ENCODE data around the gene CATSPER3.

The CATSPER3 gene

DNA sequence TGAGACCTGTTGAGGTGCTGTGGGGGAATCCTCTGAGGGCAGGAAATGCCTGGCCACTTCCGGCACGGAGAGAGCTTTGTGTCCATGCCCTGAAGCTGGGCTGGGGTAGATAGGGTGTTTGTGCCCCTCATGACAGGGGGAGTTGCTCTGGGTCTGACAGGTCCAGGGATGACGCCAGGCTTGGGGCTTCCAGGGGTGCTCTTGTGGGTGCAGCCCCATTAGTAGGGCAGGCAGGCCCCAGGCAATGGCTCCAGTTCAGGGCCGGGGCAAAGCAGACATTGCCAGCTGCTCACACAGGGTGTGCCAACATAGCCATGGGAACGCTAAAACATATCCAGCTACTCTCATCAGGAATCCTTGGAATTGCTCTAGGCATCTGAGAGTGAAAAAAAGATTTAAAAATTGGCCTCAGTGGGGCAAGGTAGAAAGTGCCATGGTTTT, 45.3 kb downstream of the CATSPER3 start:
- no peaks in the 10 kb centered on the region for H3K4me1 Mint-ChIP-seq (ENCODE audit: low read depth)
- H3K9me3 Mint-ChIP-seq = no peaks in the 10 kb centered on the region
- no peaks in the 10 kb centered on the region for H3K36me3 Mint-ChIP-seq (ENCODE audit: low read depth)
- H3K27me3 Mint-ChIP-seq = no peaks in the 10 kb centered on the region
- H3K27ac Mint-ChIP-seq = no peak overlapping the region
- no peak overlapping the region for H3K4me3 Mint-ChIP-seq

DNA sequence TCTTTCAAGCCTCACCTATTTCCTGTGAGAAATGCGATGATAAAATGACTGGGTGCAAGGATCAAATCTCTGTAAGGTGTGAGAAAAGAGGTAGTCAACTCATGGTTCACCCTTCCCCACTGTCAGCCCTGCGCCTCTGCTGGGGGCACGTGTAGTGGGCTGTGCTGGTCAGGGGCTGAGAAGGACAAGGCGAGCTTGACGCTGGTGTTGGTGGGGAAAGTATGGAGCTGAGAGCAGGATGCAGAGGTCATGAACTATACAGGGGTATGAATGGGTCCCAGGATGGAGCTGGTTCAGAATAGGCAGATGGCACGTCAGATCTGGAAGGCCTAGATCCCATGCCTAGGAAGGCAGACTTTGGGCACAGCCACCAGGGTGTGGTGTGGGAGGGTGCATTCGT, 45.7 kb downstream of the CATSPER3 start:
- no peaks in the 10 kb centered on the region for H3K4me1 Mint-ChIP-seq (ENCODE audit: low read depth)
- H3K4me3 Mint-ChIP-seq = no peak overlapping the region
- no peaks in the 10 kb centered on the region for H3K9me3 Mint-ChIP-seq
- no peaks in the 10 kb centered on the region for H3K27me3 Mint-ChIP-seq
- H3K36me3 Mint-ChIP-seq (ENCODE audit: low read depth) = no peaks in the 10 kb centered on the region
- H3K27ac Mint-ChIP-seq = no peak overlapping the region

DNA sequence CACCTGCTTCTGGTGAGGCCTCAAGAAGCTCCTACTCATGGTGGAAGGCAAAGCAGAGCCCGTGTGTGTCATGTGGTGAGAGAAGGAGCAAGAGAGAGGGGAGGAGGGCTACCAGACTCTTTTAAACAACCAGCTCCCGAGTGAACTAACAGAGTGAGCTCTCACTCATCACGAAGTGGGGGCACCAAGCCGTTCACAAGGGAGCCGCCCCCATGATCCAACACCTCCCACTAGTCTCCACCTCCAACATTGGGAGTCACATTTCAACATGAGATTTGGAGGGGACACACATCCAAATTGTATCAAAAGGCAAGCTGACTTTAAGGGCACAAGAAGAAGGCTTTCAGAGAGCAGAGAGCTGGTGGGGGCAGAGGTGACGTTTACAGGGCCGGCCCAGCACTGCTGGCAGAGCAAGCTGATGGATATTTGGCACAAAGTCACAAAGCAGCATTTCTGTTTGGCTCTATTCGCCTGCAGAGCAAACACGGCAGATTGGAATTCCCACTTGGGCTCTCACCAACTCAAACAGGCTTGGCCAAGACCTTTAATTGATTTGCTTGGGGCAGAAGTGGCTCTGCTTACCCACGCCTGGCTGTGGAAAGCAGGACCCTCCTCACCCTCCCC, 46.4 kb downstream of the CATSPER3 start:
- Mint-ChIP-seq H3K27me3 (no peaks in the 10 kb centered on the region), H3K4me3 (no peak overlapping the region), H3K36me3 (ENCODE audit: low read depth) (no peaks in the 10 kb centered on the region), H3K9me3 (no peaks in the 10 kb centered on the region), H3K27ac (no peak overlapping the region), H3K4me1 (ENCODE audit: low read depth) (no peaks in the 10 kb centered on the region)

DNA sequence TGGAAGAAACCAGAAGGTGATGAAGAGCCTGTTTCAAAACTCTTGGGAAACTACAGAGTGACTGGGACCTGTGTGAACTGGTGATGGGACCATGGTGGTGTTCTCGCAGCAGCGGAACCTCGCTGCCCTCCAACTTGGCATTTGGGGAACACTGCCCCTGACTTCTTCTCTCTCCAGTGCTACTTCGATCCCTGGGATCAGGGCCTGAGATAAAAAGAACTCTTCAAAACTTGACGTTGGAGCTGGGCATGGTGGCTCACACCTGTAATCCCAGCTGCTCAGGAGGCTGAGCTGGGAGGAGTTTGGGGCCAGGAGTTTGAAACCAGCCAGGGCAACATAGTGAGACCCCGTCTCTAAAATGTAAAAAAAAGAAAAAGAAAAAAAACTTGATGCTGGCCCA, 48.2 kb downstream of the CATSPER3 start:
- no peaks in the 10 kb centered on the region for H3K4me1 Mint-ChIP-seq (ENCODE audit: low read depth)
- no peaks in the 10 kb centered on the region for H3K9me3 Mint-ChIP-seq
- no peak overlapping the region for H3K27ac Mint-ChIP-seq
- no peaks in the 10 kb centered on the region for H3K27me3 Mint-ChIP-seq
- H3K4me3 Mint-ChIP-seq = no peak overlapping the region
- no peaks in the 10 kb centered on the region for H3K36me3 Mint-ChIP-seq (ENCODE audit: low read depth)

DNA sequence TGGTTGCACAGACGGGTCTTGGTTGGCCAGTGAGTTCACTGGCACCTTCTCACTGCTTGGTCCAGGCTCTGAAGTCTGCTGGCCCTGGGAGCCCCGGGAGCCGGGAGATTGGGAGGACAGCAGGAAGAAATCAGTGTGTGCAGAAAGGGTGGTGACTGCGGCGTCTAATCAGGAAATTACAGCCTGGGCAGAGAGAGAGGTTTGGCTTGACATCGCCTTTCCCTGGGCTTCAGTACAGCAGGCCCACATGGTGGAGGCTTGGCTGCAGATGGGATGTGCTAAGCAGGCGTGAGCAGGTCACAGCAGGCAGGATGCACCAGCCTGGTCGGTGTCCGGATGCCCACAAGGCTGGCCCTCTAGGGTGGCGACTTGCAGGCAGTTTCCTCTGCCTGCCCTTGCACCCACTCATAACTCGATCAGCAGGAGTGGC, 49.2 kb downstream of the CATSPER3 start:
- Mint-ChIP-seq H3K4me1 (ENCODE audit: low read depth) (no peaks in the 10 kb centered on the region), H3K9me3 (no peaks in the 10 kb centered on the region), H3K27me3 (no peaks in the 10 kb centered on the region), H3K27ac (no peak overlapping the region), H3K36me3 (ENCODE audit: low read depth) (no peaks in the 10 kb centered on the region), H3K4me3 (no peak overlapping the region)

DNA sequence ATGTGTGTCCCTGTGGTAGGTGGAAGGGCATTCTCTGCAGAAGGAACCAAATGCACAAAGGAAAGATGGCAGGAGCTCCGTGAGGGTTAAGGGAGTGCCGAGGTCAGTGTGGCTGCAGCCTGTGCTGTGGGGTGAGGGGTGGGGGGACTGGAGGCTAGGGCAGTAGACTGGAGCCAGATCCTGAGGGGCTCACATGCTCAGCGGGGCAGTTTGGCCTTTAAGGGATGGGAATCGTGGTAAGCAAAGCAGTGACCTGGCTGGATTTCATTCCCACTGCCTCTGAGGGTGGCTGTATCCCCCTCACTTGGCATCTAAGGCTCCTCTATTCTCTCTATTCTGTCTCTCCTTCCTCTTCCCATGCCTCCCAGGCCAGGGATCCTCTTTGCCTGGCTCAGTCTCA, 50.8 kb downstream of the CATSPER3 start:
- Mint-ChIP-seq H3K36me3 (ENCODE audit: low read depth) (no peaks in the 10 kb centered on the region), H3K4me3 (no peak overlapping the region), H3K27ac (no peak overlapping the region)

DNA sequence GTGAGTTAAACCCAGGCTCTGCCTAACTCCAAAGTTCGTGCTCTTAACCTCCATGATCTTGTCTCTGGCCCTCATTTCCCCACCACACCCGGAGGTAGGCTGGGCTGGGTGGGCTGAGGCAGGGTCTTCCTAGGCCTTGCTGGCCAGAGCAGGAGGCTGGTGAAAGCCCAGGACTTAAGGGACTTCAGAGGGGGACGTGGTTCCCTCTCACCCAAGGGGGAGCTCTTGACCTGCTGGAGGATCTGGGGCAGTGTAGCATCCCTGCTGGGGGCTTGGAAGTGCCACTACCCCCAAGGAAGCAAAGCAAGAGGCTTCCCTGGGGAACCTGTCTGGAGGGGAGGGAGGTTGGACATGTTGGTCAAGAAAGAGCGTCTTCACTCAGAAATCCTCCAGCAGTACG, 51.6 kb downstream of the CATSPER3 start:
- Mint-ChIP-seq H3K36me3 (ENCODE audit: low read depth) (no peaks in the 10 kb centered on the region), H3K27me3 (no peaks in the 10 kb centered on the region), H3K4me3 (no peak overlapping the region), H3K9me3 (no peaks in the 10 kb centered on the region), H3K4me1 (ENCODE audit: low read depth) (no peaks in the 10 kb centered on the region), H3K27ac (no peak overlapping the region)

More for the DNA sequence above, 50.8 kb downstream of the CATSPER3 start:
- Mint-ChIP-seq H3K27me3 (no peaks in the 10 kb centered on the region), H3K9me3 (no peaks in the 10 kb centered on the region), H3K4me1 (ENCODE audit: low read depth) (no peaks in the 10 kb centered on the region)

DNA sequence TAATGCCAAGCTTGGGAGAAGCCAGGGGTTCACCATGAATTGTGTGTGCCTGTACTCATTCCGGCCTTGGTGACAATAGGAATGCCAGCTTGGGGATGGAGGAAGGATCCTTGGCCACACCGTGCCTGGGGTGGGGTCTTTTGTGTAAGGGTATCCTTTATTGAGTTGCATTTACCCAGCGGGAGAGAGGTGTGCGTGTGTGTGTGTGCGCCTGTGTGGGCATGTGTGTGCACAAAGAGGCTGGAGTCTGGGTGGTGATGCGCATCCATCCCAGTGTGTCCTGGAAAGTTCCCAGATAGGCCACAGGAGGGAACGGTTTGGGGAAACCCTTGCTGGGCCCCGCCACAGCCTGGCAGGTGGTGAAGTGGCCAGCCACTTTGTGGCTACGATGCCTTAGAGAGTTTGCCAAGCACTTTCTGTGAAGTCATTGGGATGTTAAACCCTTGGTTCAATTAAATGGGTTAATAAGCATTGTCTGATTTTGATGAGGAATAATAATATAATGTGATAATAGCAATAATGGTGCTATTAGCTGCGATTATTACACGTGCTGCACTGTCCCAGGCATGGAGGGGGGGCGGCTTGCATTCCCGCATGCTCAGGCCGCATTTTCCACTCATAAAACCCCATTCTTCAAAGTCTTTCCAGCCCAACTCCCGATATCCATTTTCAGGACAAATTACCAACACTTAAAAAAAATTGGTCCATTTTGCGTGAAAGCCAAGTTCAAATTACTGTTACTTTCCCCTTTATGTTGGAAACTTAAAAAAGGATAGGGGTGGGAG, 52.6 kb downstream of the CATSPER3 start:
- Mint-ChIP-seq H3K4me1 (ENCODE audit: low read depth) (no peaks in the 10 kb centered on the region), H3K27ac (no peak overlapping the region), H3K27me3 (peaks cover 2% of the 10 kb centered on the region), H3K36me3 (ENCODE audit: low read depth) (no peaks in the 10 kb centered on the region), H3K4me3 (no peak overlapping the region), H3K9me3 (no peaks in the 10 kb centered on the region)

DNA sequence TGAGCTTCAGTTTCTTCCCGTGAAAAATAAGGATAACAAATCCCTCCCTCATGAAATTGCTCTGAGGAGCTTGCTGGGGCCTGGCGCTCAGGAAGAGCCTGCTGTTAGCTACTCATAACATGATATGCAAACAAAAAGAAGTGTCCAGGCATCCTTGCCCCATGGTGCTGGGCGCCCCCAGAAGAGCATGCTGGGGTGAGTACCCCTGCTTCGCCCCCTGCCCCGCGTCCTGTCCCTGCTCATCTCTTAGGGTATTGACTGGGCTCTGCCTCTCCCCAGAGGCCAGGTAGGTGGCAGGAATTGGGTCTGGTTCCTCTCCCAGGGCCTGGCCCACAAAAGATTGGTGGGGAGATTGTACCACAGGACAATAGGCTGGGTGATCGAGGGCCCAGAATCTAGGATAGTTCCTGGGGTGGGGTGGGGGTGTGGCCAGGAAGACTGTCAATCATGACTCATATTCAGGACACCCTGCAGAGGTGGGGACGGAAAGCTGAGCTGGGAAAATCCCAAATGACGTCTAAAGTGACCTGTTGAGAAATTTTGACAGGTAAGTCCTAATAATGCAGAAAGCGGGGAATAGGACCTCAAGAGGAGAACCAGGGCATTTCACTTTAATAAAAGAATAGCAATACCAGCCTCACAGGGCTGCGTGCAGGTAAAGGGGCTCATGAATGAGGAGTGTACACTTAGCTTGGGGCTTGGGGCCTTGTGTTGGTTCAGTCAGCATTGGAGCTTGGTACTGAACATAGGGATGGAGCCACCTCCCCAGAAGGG, 57.4 kb downstream of the CATSPER3 start:
- H3K4me3 Mint-ChIP-seq = no peak overlapping the region
- peaks cover 6% of the 10 kb centered on the region for H3K36me3 Mint-ChIP-seq (ENCODE audit: low read depth)

DNA sequence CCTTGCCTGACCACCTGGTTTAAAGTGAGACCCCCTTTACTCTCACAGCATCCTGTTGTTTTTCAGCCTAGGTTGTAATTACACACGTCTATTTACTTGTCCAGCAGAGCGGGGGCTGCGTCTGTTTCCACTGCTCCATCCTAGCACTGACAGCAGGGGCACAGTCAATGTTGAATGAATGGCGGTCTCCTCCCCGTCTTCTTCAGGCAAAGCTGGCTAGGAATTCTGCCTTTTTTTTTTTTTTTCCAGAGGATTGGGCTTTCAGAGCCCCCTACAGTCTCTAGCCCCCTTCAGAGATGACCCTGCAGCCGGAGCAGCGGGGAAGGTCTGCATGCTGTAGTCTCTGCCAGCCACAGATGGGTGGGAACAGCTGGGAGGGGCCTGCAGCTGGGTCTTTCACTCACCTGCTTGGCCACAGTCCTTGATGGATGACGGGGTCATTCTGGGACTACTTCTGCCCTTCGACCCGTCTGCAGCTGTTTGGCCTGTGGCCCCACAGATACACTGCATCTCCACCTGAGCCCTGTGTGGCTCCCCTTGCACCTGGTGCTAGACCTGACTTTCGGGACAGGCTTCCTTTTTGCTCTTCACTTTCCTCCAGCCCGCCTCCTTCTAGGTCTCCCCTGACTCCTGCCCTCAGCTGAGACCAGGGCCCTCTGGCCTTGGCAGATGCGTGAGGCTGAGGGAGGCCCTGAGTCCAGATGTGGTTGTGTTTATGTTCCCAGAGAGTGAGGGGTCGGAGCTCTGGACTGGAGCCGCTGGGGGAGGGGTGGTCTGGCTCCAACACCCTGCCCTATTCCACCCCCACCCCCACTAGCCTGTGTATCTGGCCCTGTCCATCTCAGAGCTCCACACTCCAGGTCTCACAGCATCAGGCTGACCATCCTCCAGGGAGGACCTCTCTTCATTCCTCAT, 58.3 kb downstream of the CATSPER3 start:
- peaks cover 53% of the 10 kb centered on the region for H3K27me3 Mint-ChIP-seq
- H3K9me3 Mint-ChIP-seq = no peaks in the 10 kb centered on the region
- peaks cover 14% of the 10 kb centered on the region for H3K4me1 Mint-ChIP-seq (ENCODE audit: low read depth)
- H3K27ac Mint-ChIP-seq = no peak overlapping the region
- no peak overlapping the region for H3K4me3 Mint-ChIP-seq
- H3K36me3 Mint-ChIP-seq (ENCODE audit: low read depth) = peaks cover 6% of the 10 kb centered on the region

More for the DNA sequence above, 57.4 kb downstream of the CATSPER3 start:
- H3K4me1 Mint-ChIP-seq (ENCODE audit: low read depth) = peaks cover 10% of the 10 kb centered on the region
- no peak overlapping the region for H3K27ac Mint-ChIP-seq
- peaks cover 45% of the 10 kb centered on the region for H3K27me3 Mint-ChIP-seq
- no peaks in the 10 kb centered on the region for H3K9me3 Mint-ChIP-seq

DNA sequence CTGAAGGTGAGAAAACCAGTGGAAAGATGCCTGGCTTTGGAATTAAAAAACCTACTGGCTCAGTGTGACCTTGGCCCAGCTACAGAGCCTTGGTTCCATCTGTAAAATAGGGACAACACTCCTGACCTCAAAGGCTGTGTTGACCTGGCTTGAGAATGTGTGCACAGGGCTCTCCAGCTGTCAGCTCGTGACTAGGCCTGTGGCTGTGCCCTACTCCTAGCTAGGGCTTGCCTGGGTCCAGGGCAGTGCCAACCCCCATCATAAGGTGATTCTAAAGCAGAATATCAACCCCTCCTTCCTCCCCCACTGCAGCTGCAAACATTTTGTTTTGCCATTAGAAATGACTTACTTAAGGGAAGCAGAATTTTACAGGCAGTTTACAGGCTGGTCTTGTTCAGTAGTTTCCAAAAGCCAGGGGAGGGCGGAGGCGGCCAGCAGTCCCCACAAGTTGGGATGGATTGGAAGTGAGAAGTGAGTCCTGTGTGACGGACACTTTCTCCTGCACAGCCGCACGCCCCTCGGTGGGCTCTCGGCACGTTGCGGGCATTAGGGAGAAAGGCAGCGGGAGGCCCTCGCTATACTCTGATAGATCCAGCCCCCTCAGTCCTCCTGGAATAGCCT, 59.0 kb downstream of the CATSPER3 start:
- no peaks in the 10 kb centered on the region for H3K9me3 Mint-ChIP-seq
- H3K4me3 Mint-ChIP-seq = no peak overlapping the region
- H3K27me3 Mint-ChIP-seq = peaks cover 59% of the 10 kb centered on the region
- H3K4me1 Mint-ChIP-seq (ENCODE audit: low read depth) = peaks cover 19% of the 10 kb centered on the region
- peaks cover 6% of the 10 kb centered on the region for H3K36me3 Mint-ChIP-seq (ENCODE audit: low read depth)
- no peak overlapping the region for H3K27ac Mint-ChIP-seq

DNA sequence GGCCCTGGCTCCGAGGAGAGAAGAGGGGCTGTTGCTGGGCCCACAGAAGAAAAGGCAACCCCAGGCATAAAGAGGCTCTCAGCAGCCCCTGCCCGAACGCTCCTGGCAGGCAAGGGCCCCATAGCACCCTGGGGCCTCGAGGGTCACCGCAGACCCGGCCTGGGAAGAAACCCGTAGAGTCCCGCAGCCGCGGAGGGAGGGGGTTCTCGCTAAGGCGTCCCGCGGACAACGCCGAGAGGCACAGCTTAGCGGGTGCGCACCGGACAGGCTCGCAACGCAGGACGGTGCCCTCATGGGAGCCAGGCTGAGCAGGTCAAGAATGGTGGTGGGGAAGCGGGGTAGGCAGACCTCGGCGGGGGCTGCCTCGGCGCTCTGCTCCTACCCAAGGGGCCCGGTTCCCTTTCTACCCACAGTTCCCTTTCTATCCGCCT, 59.6 kb downstream of the CATSPER3 start:
- H3K27me3 Mint-ChIP-seq = peaks cover 64% of the 10 kb centered on the region
- no peaks in the 10 kb centered on the region for H3K9me3 Mint-ChIP-seq
- H3K27ac Mint-ChIP-seq = no peak overlapping the region
- H3K36me3 Mint-ChIP-seq (ENCODE audit: low read depth) = peaks cover 6% of the 10 kb centered on the region
- peaks cover 23% of the 10 kb centered on the region for H3K4me1 Mint-ChIP-seq (ENCODE audit: low read depth)
- H3K4me3 Mint-ChIP-seq = no peak overlapping the region

DNA sequence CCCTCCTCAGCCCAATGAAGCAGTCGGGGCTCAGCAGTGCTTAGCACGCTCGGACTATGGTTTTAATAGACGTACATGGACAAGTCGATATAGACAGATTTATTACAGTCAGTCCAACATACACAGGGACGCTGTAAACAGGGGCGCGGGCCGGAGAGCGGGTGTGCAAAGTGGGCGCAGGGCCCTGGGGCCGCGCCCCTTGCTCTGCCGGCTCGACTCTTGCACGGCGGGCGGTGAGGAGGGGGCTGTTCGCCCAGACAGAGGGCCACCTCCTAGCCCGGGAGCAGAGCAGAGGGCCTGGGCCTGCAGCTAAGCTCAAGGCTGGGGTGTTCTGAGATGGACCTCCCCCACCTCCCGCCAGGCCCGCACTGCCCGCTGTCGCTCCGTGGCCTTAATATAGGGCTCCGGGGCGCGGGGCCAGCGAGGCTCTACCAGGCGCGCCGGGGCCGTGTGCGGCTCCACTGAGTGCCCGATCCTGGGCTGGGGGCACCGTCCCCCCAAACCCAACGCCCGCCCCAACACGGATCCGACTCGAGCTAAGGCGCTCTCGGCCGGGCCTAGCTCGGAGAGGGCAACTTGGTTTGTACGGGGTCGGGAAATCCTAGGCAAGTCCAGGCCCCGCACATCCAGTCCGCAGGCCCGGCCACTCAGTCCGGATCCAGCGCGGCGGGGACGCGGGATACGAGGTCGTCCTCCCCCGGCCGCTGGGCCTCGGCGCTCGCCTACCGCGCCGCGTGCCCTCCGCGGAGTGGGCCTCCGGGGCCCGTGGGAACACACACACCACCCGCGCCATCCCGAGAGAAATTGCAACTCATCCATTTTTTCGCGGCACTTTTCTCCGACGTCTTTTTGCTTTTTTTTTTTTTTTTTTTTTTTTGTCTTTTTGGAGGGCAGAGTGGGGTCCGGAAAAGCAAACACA, 60.2 kb downstream of the CATSPER3 start:
- Mint-ChIP-seq H3K4me3 (no peak overlapping the region), H3K27ac (no peak overlapping the region), H3K4me1 (ENCODE audit: low read depth) (peaks cover 27% of the 10 kb centered on the region), H3K27me3 (peaks cover 70% of the 10 kb centered on the region), H3K9me3 (no peaks in the 10 kb centered on the region), H3K36me3 (ENCODE audit: low read depth) (peaks cover 6% of the 10 kb centered on the region)
